HEK293 (cell line): Measurements from ENCODE around the gene GRAPL.
"Not testable (repeated sequence)": the region's sequence is repeated elsewhere in the genome, so short reads cannot be mapped to it uniquely, and the experiment has no call there.

ENCODE experiments used
- KLF1 ChIP-seq: fragments of 450-650 bp; formaldehyde crosslinking; IDR thresholded peaks from 2 replicates; pipeline ENCODE4 v1.5.1; 2016; ENCODE audit warnings: missing biosample characterization, missing genetic modification characterization
- SP2 ChIP-seq: fragments of 450-650 bp; formaldehyde crosslinking; IDR thresholded peaks from 2 replicates; pipeline ENCODE4 v1.5.1; 2016; ENCODE audit warnings: missing biosample characterization, missing genetic modification characterization
- YY2 ChIP-seq: fragments of 450-650 bp; formaldehyde crosslinking; IDR thresholded peaks from 2 replicates; pipeline ENCODE4 v1.5.1; 2016; ENCODE audit warnings: missing biosample characterization, missing genetic modification characterization
- ZFP41 ChIP-seq: fragments of 450-650 bp; formaldehyde crosslinking; IDR thresholded peaks from 2 replicates; pipeline ENCODE4 v1.5.1; 2016; ENCODE audit warnings: missing biosample characterization, missing genetic modification characterization, borderline replicate concordance
- ZNF302 ChIP-seq: fragments of 450-650 bp; formaldehyde crosslinking; IDR thresholded peaks from 2 replicates; pipeline ENCODE4 v1.5.1; 2016; ENCODE audit warnings: missing biosample characterization, missing genetic modification characterization, low read depth
- ZNF311 ChIP-seq: fragments of 450-650 bp; formaldehyde crosslinking; IDR thresholded peaks from 2 replicates; pipeline ENCODE4 v1.5.1; 2017; ENCODE audit warnings: missing biosample characterization, missing genetic modification characterization, borderline replicate concordance
- ZNF366 ChIP-seq: fragments of 450-650 bp; formaldehyde crosslinking; conservative IDR thresholded peaks from 2 replicates; pipeline ENCODE4 v1.5.1; 2016; ENCODE audit warnings: missing biosample characterization, missing genetic modification characterization
- ZNF449 ChIP-seq: fragments of 450-650 bp; formaldehyde crosslinking; IDR thresholded peaks from 2 replicates; pipeline ENCODE4 v1.5.1; 2017; ENCODE audit warnings: missing biosample characterization, mild to moderate bottlenecking, missing genetic modification characterization, moderate library complexity
- ZNF624 ChIP-seq: fragments of 450-650 bp; formaldehyde crosslinking; IDR thresholded peaks from 2 replicates; pipeline ENCODE4 v1.5.1; 2017; ENCODE audit warnings: missing biosample characterization, missing genetic modification characterization
- TF ChIP-seq, protein P1 (sequence below): IDR thresholded peaks from 2 replicates; pipeline ENCODE4 v1.6.1; 2011; ENCODE audit warnings: mild to moderate bottlenecking, low read depth, low read length, borderline replicate concordance
- TF ChIP-seq, protein P2 (sequence below): fragments of 450-650 bp; formaldehyde crosslinking; IDR thresholded peaks from 2 replicates; pipeline ENCODE4 v1.5.1; 2016; ENCODE audit warnings: missing biosample characterization, missing genetic modification characterization

- not testable (repeated sequence) for TF ChIP-seq ZNF624 (tag by site-specific recombination); ZFP41 (tag by site-specific recombination); ZNF449 (tag by site-specific recombination); ZNF366 (tag by site-specific recombination); ZNF302 (tag by site-specific recombination); ZNF311; KLF1 (tag by site-specific recombination); YY2 (tag by site-specific recombination); SP2
- TF ChIP-seq, protein P1, sequence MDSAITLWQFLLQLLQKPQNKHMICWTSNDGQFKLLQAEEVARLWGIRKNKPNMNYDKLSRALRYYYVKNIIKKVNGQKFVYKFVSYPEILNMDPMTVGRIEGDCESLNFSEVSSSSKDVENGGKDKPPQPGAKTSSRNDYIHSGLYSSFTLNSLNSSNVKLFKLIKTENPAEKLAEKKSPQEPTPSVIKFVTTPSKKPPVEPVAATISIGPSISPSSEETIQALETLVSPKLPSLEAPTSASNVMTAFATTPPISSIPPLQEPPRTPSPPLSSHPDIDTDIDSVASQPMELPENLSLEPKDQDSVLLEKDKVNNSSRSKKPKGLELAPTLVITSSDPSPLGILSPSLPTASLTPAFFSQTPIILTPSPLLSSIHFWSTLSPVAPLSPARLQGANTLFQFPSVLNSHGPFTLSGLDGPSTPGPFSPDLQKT, result not testable (repeated sequence)
- TF ChIP-seq, protein P2, sequence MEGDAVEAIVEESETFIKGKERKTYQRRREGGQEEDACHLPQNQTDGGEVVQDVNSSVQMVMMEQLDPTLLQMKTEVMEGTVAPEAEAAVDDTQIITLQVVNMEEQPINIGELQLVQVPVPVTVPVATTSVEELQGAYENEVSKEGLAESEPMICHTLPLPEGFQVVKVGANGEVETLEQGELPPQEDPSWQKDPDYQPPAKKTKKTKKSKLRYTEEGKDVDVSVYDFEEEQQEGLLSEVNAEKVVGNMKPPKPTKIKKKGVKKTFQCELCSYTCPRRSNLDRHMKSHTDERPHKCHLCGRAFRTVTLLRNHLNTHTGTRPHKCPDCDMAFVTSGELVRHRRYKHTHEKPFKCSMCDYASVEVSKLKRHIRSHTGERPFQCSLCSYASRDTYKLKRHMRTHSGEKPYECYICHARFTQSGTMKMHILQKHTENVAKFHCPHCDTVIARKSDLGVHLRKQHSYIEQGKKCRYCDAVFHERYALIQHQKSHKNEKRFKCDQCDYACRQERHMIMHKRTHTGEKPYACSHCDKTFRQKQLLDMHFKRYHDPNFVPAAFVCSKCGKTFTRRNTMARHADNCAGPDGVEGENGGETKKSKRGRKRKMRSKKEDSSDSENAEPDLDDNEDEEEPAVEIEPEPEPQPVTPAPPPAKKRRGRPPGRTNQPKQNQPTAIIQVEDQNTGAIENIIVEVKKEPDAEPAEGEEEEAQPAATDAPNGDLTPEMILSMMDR (tag by site-specific recombination), result not testable (repeated sequence)
Measured at GRCh38 chr17:19092737-19093683, 34.4 kb upstream of the GRAPL start.
